NCI-H1694 (cell line): ENCODE measurements around the gene SDK2.

Source experiments
- DNase-seq: peaks from one replicate; lab custom pipeline; 2025; lab: John Stamatoyannopoulos, UW

The SDK2 gene

GRCh38 chr17:73585583-73585982 is 58.7 kb downstream of the SDK2 start:
- DNase-seq, result peak; percentile 4

- DNase-seq, result no peak
Observed at GRCh38 chr17:73584987-73585386, 59.3 kb downstream of the SDK2 start.

GRCh38 chr17:73584049-73584448 is 60.2 kb downstream of the SDK2 start:
- DNase-seq, result no peak

GRCh38 chr17:73582821-73583220 is 61.4 kb downstream of the SDK2 start:
- DNase-seq, result no peak

GRCh38 chr17:73582359-73582758 is 61.9 kb downstream of the SDK2 start:
- peak; percentile 47 for DNase-seq

- no peak for DNase-seq
Observed at GRCh38 chr17:73581379-73581778, 62.9 kb downstream of the SDK2 start.

GRCh38 chr17:73580073-73580710 is 64.1 kb downstream of the SDK2 start:
- DNase-seq, result peak; percentile 25

GRCh38 chr17:73576556-73577098 is 67.6 kb downstream of the SDK2 start:
- no peak for DNase-seq

- no peak for DNase-seq
Observed at GRCh38 chr17:73575470-73576221, 68.6 kb downstream of the SDK2 start.

- no peak for DNase-seq
Observed at GRCh38 chr17:73571511-73572130, 72.6 kb downstream of the SDK2 start.

- no peak for DNase-seq
Observed at GRCh38 chr17:73569762-73570319, 74.4 kb downstream of the SDK2 start.

- DNase-seq, result no peak
Observed at GRCh38 chr17:73568934-73569333, 75.3 kb downstream of the SDK2 start.

GRCh38 chr17:73566905-73567782 is 77.1 kb downstream of the SDK2 start:
- no peak for DNase-seq

GRCh38 chr17:73564843-73565242 is 79.4 kb downstream of the SDK2 start:
- no peak for DNase-seq

- no peak for DNase-seq
Observed at GRCh38 chr17:73562896-73563295, 81.3 kb downstream of the SDK2 start.

- no peak for DNase-seq
Observed at GRCh38 chr17:73561111-73561510, 83.1 kb downstream of the SDK2 start.

- DNase-seq, result no peak
Observed at GRCh38 chr17:73560661-73561060, 83.6 kb downstream of the SDK2 start.

GRCh38 chr17:73559532-73559931 is 84.7 kb downstream of the SDK2 start:
- DNase-seq, result no peak

GRCh38 chr17:73555199-73555960 is 88.9 kb downstream of the SDK2 start:
- DNase-seq, result peak; percentile 17

GRCh38 chr17:73554498-73554897 is 89.7 kb downstream of the SDK2 start:
- no peak for DNase-seq

GRCh38 chr17:73553311-73553710 is 90.9 kb downstream of the SDK2 start:
- DNase-seq, result no peak
